LoVo (cell line): Measurements from ENCODE around the gene IL16.
A peak's percentile ranks its signal among the peaks of the same experiment; 100 is the strongest.
"Not testable (repeated sequence)": the region's sequence is repeated elsewhere in the genome, so short reads cannot be mapped to it uniquely, and the experiment has no call there.

ENCODE experiments used
- DNase-seq: peaks from one replicate; pipeline ENCODE4 v3.0.0-alpha.2; 2016; ENCODE audit warnings: low spot score

Gene IL16

GRCh38 chr15:81196576-81197254 lies at the start of gene IL16:
Gene IL16, plus strand, starts transcription at chr15:81196879. Its CDS starts 28,521 bp downstream, at chr15:81225400.
- DNase-seq = no peak

- DNase-seq = no peak
These were observed 45.3 kb upstream of the IL16 start for GRCh38 chr15:81151389-81151788.

GRCh38 chr15:81152339-81152738 lies 44.3 kb upstream of the IL16 start:
- no peak for DNase-seq

- no peak for DNase-seq
These were observed 43.9 kb upstream of the IL16 start for GRCh38 chr15:81152799-81153198.

GRCh38 chr15:81155375-81156218 lies 41.1 kb upstream of the IL16 start:
- DNase-seq = peak; percentile 14

- DNase-seq = no peak
These were observed 40.4 kb upstream of the IL16 start for GRCh38 chr15:81156324-81156723.

GRCh38 chr15:81157195-81157938 lies 39.3 kb upstream of the IL16 start:
- DNase-seq = no peak

- DNase-seq = no peak
These were observed 38.8 kb upstream of the IL16 start for GRCh38 chr15:81157939-81158223.

- DNase-seq = not testable (repeated sequence)
These were observed 38.1 kb upstream of the IL16 start for GRCh38 chr15:81158561-81158960.

GRCh38 chr15:81160312-81161159 lies 36.1 kb upstream of the IL16 start:
- no peak for DNase-seq

GRCh38 chr15:81161160-81161673 lies 35.5 kb upstream of the IL16 start:
- DNase-seq = no peak

GRCh38 chr15:81161851-81162250 lies 34.8 kb upstream of the IL16 start:
- no peak for DNase-seq

GRCh38 chr15:81163961-81164800 lies 32.5 kb upstream of the IL16 start:
- DNase-seq = no peak

- no peak for DNase-seq
These were observed 31.1 kb upstream of the IL16 start for GRCh38 chr15:81165535-81165934.

- DNase-seq = no peak
These were observed 29.9 kb upstream of the IL16 start for GRCh38 chr15:81166636-81167305.

- no peak for DNase-seq
These were observed 28.6 kb upstream of the IL16 start for GRCh38 chr15:81168131-81168526.

GRCh38 chr15:81168644-81169043 lies 28.0 kb upstream of the IL16 start:
- no peak for DNase-seq

- no peak for DNase-seq
These were observed 26.2 kb upstream of the IL16 start for GRCh38 chr15:81170511-81170910.

GRCh38 chr15:81171286-81171685 lies 25.4 kb upstream of the IL16 start:
- no peak for DNase-seq

- DNase-seq = no peak
These were observed 22.4 kb upstream of the IL16 start for GRCh38 chr15:81174125-81174791.
